HPDE6-E6E7 (cell line): ENCODE data around the gene SLC4A2.
"Not testable (repeated sequence)": the region's sequence is repeated elsewhere in the genome, so short reads cannot be mapped to it uniquely, and the experiment has no call there.

Source experiments
- DNase-seq: peaks from one replicate; pipeline ENCODE4 v3.0.0; 2011; ENCODE audit warnings: missing footprints; ENCODE audit errors: extremely low spot score

The SLC4A2 gene

DNA sequence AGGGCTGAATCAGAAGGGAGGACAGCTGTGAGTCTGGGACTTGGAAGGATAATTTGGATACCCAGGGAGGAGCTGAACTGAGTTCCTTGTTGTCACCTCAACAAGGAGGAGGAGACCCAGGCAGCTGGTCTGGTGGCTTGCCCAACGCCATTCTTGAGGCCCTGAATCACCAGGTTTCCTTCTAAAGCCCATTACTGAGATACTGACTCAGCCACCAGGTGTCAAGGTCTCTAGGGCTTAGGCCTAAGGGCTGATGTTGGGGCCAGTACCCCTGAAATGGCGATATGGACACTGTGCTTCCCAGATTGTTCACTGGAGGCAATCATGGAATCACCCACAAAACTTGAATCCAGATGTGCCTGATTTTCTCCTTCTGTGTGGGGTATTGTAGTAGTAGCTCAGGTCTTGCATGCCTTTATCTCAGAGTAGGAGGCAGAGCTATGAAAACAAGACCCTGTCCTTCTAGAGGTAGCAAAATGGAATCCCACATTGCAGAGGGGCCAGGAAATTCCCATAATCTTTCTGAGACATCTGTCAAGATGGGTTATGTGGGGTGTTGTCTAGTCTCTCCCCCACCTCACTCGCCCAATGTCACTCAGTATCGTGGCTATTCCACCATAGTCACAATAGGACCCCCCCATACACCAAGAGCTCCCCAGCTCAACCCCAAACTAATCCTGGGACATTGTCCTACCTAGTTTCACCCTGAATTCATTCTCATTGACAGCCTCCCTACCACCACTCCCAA is 33.3 kb upstream of the SLC4A2 start:
- DNase-seq, result peak; percentile 72

GRCh38 chr7:151026771-151027727 is 32.3 kb upstream of the SLC4A2 start:
- not testable (repeated sequence) for DNase-seq

GRCh38 chr7:151027728-151028130 is 31.7 kb upstream of the SLC4A2 start:
- not testable (repeated sequence) for DNase-seq

GRCh38 chr7:151028131-151028947 is 31.1 kb upstream of the SLC4A2 start, which contains the start of gene ABCB8:
TSS of gene ABCB8 (plus strand) at chr7:151028450. CDS start at chr7:151028516, 66 bp downstream.
- DNase-seq, result peak; percentile 100

GRCh38 chr7:151028948-151029501 is 30.4 kb upstream of the SLC4A2 start:
- DNase-seq, result no peak

DNA sequence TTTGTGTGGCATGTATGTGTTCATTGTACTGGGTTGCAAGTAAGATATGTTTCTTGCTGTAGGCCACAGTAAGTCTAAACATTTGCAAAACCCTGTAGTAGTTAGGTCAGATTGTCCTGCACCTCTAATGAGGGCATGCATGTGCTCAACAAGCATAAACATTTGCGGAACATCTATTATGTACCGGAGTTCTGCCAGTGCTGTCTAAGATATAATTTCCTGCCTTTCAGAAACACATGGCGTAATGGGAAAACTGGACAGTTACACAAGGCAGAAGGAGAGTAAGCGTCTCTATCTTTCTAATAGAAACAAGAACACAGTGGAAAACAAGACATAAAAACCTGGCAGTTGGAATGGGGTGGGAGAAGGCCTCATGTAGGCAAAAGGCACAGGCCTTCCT is 28.4 kb upstream of the SLC4A2 start:
- DNase-seq, result no peak

DNA sequence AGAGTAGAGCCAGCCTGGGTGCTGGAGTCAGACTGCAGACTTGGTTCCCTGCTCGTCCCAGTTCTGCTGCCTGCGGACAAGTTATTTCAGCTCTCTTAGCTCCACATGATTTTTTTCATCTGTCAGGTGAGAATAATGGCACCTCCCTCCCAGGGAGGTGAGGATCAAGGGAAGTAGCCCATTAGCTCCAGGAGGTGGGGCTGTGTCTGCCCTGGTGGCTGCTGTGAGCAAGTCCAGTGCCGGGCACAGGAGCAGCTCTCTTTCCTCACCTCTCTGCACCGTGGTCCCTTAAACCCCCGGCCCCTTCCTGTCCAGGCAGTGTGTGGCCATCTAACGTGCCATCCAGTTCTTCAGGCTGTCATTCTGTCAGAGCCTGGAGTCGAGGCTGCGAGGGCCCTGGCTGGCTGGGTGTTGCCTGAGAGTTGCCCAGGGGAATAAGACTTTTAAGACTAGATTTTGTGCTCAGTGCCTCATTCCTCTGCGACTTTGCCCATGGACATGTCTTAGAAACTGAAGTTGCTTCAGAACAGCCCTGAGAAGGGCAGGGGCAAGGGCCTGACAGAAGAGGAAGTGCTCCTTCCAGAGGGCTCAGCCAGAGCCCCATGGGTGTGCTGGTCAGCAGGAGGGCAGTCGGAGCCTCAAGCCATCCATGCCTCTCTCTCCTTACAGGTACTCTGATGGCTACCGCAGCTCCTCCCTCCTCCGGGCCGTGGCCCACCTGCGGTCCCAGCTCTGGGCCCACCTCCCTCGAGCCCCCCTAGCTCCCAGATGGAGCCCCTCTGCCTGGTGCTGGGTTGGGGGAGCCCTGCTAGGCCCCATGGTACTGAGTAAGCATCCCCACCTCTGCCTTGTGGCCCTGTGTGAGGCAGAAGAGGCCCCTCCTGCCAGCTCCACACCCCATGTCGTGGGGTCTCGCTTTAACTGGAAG is 26.2 kb upstream of the SLC4A2 start:
- no peak for DNase-seq

DNA sequence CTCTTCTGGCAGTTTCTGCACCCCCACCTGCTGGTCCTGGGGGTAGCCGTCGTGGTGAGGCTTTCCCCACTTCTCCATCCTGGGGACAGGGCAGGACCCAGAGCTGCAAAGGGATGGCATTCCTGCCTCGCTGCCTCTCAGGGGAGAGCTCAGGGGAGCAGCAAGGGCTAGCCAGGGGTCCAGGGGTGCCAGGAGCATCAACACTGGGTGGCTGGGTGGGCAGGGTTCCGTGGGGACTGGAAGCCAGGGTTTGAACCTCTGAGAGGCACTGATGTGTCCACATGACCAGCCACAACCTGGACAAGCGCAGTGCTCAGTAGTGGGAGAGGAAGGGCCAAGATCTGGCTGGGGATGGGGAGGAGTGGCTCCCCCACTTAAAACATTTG is 25.5 kb upstream of the SLC4A2 start:
- DNase-seq, result no peak

DNA sequence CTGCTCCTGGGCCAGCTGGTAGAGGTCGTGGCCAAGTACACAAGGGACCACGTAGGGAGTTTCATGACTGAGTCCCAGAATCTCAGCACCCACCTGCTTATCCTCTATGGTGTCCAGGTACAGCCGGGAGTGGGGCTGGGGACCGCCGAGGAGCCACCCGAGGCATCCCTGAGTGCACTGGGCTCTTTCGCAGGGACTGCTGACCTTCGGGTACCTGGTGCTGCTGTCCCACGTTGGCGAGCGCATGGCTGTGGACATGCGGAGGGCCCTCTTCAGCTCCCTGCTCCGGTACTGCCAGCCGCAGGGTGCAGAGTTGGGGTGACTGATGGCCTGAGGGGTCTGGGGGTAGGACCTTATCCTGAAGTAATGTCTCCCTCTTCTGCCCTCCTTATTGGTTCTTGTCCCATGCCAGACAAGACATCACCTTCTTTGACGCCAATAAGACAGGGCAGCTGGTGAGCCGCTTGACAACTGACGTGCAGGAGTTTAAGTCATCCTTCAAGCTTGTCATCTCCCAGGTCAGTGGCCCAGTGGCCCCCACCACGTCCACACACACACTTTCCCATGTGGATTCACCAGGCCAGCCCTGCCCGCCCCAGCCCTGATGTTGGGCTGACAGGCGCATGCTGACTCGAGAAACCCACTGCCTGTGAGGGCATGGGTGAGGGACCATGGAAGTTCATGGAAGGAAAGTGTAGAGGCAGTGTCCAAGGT is 24.9 kb upstream of the SLC4A2 start:
- DNase-seq, result no peak

DNA sequence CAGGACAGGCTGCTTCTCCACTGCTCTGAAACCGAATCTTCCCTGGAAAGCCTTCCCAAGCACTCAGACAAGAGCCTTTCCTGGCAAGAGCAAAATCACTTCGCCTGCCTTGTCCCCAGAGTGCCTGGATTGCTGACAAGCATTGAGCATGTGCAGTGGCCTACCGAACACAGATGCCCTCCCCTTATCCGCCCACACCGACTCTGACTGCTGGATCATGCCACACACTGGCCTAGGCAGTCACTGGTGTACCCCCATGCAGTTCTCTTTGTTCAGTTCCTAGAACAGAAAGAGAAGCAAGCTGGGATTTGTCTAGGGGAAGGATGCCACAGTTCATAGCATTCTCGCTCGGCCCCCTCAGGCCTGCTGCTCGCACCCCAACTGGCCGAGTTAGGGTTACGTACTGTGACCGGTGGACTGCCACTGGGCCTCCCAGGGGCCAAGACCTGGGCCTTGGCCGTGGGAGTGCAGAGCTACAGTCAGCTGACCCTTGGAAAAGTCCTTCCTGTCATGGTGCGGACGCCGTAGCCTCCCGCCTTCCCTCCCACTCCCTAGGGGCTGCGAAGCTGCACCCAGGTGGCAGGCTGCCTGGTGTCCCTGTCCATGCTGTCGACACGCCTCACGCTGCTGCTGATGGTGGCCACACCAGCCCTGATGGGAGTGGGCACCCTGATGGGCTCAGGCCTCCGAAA is 24.2 kb upstream of the SLC4A2 start:
- DNase-seq, result no peak

GRCh38 chr7:151035902-151036301 is 23.5 kb upstream of the SLC4A2 start:
- DNase-seq, result no peak

DNA sequence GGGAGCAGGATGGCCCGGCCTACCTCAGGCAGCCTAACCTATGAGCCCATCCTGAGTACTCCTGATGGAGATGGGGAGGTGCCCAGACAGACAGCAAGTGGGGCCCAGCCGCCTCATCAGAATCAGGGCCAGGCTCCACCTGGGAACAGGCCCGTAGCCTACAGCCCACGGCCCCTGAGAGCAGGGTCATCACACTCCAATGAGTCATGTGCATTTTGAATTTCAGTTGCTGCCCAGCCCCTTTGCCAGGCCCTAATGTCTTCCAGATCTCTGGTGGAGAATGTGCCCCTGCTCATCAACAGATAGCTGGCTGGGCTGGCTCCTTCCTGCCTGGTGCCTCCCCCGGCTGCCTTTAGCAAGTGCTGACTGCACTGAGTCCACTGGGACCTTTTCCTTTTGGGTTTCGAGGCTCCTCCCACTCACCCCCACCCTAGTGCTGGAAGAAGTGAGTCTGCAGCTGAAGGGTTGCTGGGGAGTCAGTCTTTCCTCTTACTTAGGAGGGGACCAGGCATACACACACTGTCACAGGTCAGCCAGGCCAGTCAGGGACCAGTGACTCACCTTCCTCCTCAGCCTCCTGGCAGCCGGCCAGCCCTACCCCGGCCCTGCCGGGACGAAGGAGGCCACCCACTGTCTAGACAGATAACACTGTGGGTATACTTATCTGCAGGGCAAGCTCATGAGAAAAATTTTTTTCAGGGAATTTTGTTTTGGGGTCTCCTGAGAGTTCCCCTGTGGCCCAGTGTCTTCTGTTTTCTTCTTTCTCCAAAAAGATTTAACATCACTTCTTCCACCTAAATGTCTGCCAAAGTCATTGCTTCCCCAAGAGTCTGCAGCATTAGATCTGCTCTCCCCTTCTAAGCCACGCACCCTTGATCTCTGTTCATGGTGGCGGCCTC is 20.2 kb upstream of the SLC4A2 start:
- no peak for DNase-seq

- no peak for DNase-seq
These were observed 19.4 kb upstream of the SLC4A2 start for GRCh38 chr7:151039850-151040548.

GRCh38 chr7:151040616-151041375 is 18.6 kb upstream of the SLC4A2 start:
- DNase-seq, result no peak

DNA sequence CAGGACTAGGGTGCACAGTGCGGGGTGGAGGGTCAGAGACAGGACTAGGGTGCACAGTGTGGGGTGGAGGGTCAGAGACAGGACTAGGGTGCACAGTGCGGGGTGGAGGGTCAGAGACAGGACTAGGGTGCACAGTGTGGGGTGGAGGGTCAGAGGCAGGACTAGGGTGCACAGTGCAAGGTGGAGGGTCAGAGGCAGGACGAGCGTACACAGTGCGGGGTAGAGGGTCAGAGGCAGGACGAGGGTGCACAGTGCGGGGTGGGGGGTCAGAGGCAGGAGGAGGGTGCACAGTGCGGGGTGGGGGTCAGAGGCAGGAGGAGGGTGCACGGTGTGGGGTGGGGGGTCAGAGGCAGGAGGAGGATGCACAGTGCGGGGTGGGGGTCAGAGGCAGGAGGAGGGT is 15.9 kb upstream of the SLC4A2 start:
- not testable (repeated sequence) for DNase-seq

- no peak for DNase-seq
These were observed 15.4 kb upstream of the SLC4A2 start for GRCh38 chr7:151043959-151044358.

- no peak for DNase-seq
These were observed 14.1 kb upstream of the SLC4A2 start for GRCh38 chr7:151045262-151045661.
